H1 (cell line): ENCODE measurements around the gene PSME4.

Experiments
- ASH2L ChIP-seq: fragments of 200-600, 300-600 bp; sonication (generic); IDR thresholded peaks from one replicate; pipeline ENCODE4 v1.7.1; 2017; ENCODE audit warnings: low read length
- ATF3 ChIP-seq: IDR thresholded peaks from 2 replicates; pipeline ENCODE4 v1.6.1; 2011; ENCODE audit warnings: low read depth, mild to moderate bottlenecking, low read length; ENCODE audit not compliant: insufficient read depth
- BRCA1 ChIP-seq: IDR thresholded peaks from 2 replicates; pipeline ENCODE4 v1.6.1; 2012; ENCODE audit warnings: low read depth, low read length, improper control_type of control experiment
- CHD7 ChIP-seq: fragments of 300-600 bp; sonication (generic); IDR thresholded peaks from 2 replicates; pipeline ENCODE4 v1.7.1; 2012; ENCODE audit warnings: low read length, moderate library complexity, mild to moderate bottlenecking, inconsistent platforms; ENCODE audit not compliant: insufficient replicate concordance
- CTCF ChIP-seq, 3 experiments: IDR thresholded peaks; 1 replicate in 2 of 3; 2 replicates in 1 of 3; pipeline versions ENCODE4 v1.5.1 to v1.6.1; 2011; ENCODE audit warnings: low read length in 3 of 3, mild to moderate bottlenecking in 3 of 3, inconsistent platforms in 2 of 3, low read depth in 1 of 3, moderate library complexity in 1 of 3; ENCODE audit not compliant: insufficient read depth in 1 of 3; ENCODE audit errors: control extremely low read depth in 1 of 3
- EP300 ChIP-seq, 2 experiments: IDR thresholded peaks; 1 replicate in 1 of 2; 2 replicates in 1 of 2; pipeline ENCODE4 v1.6.1; 2011 to 2012; ENCODE audit warnings: low read depth in 2 of 2, low read length in 2 of 2, mild to moderate bottlenecking in 2 of 2, borderline replicate concordance in 1 of 2, inconsistent platforms in 1 of 2, moderate library complexity in 1 of 2
- EZH2 ChIP-seq: fragments of 200-600 bp; sonication (generic); IDR thresholded peaks from 2 replicates; pipeline ENCODE4 v1.7.1; 2012; ENCODE audit warnings: low read depth, mild to moderate bottlenecking, moderate library complexity, low read length, inconsistent platforms; ENCODE audit not compliant: severe bottlenecking
- GABPA ChIP-seq: IDR thresholded peaks from 2 replicates; pipeline ENCODE4 v1.6.1; 2011; ENCODE audit warnings: mild to moderate bottlenecking, low read length, moderate library complexity, borderline replicate concordance; ENCODE audit not compliant: insufficient read depth
- KDM1A ChIP-seq: fragments of 200-600, 300-600 bp; sonication (generic); IDR thresholded peaks from 2 replicates; pipeline ENCODE4 v1.7.1; 2016; ENCODE audit warnings: mild to moderate bottlenecking, low read length, borderline replicate concordance
- POLR2AphosphoS5 ChIP-seq: IDR thresholded peaks from 2 replicates; pipeline ENCODE4 v1.6.1; 2011; ENCODE audit warnings: low read depth, low read length
- TAF1 ChIP-seq: IDR thresholded peaks from 2 replicates; pipeline ENCODE4 v1.6.1; 2011; ENCODE audit warnings: mild to moderate bottlenecking, low read depth, low read length
- TCF12 ChIP-seq: IDR thresholded peaks from 2 replicates; pipeline ENCODE4 v1.6.1; 2011; ENCODE audit warnings: low read depth, mild to moderate bottlenecking, low read length
- TEAD4 ChIP-seq: IDR thresholded peaks from 2 replicates; pipeline ENCODE4 v1.6.1; 2012; ENCODE audit warnings: low read depth, low read length, inconsistent platforms, mixed read lengths
- YY1 ChIP-seq: IDR thresholded peaks from 2 replicates; pipeline ENCODE4 v1.6.1; 2011; ENCODE audit warnings: low read depth, mild to moderate bottlenecking, low read length

GRCh38 chr2:53877112-53877511, 93.7 kb downstream of the PSME4 start:
- TF ChIP-seq BRCA1 (no peak), CTCF (IDR thresholded peaks at IDR 0.05; ENCODE audit: control extremely low read depth in 1 of 3, insufficient read depth in 1 of 3, low read depth in 1 of 3, low read length in 3 of 3) (no peak), ASH2L (no peak), TAF1 (no peak), TCF12 (no peak), ATF3 (no peak), TEAD4 (no peak), CHD7 (no peak), YY1 (no peak), EZH2 (no peak), EP300 (IDR thresholded peaks at IDR 0.05; ENCODE audit: borderline replicate concordance in 1 of 2, low read depth in 2 of 2, low read length in 2 of 2) (no peak), GABPA (no peak), KDM1A (no peak), POLR2AphosphoS5 (no peak)
